GM18519 (cell line): ENCODE measurements around the gene TRIM64C.
"Not testable (repeated sequence)": the region's sequence is repeated elsewhere in the genome, so short reads cannot be mapped to it uniquely, and the experiment has no call there.

Experiments used
- ATAC-seq: cut with Tn5 transposase; IDR thresholded peaks from one replicate; pipeline ENCODE4 v1.9.1; 2021; ENCODE audit warnings: mild to moderate bottlenecking, moderate library complexity; ENCODE audit not compliant: unreplicated experiment, low FRiP score

Gene TRIM64C

GRCh38 chr11:49059012-49059411, at the start of gene TRIM64C:
Gene TRIM64C, minus strand, starts transcription at chr11:49059112. Its CDS starts 0 bp downstream, at chr11:49059112.
- not testable (repeated sequence) for ATAC-seq

GRCh38 chr11:49102356-49102755, 43.4 kb upstream of the TRIM64C start:
- not testable (repeated sequence) for ATAC-seq

GRCh38 chr11:49069897-49070296, 11.0 kb upstream of the TRIM64C start:
- ATAC-seq: not testable (repeated sequence)

GRCh38 chr11:49049821-49050220, 9.1 kb downstream of the TRIM64C start:
- ATAC-seq: not testable (repeated sequence)

GRCh38 chr11:49048229-49048628, 10.7 kb downstream of the TRIM64C start:
- ATAC-seq: not testable (repeated sequence)

- ATAC-seq: not testable (repeated sequence)
These were observed 30.4 kb downstream of the TRIM64C start, which contains the start of gene TRIM49B for GRCh38 chr11:49028523-49028922. Gene TRIM49B, plus strand, starts transcription at chr11:49028823. Its CDS starts 2,777 bp downstream, at chr11:49031600.
